HEK293 (cell line): ENCODE measurements around the gene WDR72.

Experiments
- GLIS1 ChIP-seq: fragments of 450-650 bp; formaldehyde crosslinking; IDR thresholded peaks from 2 replicates; pipeline ENCODE4 v1.5.1; 2016; ENCODE audit warnings: missing biosample characterization, missing genetic modification characterization
- REPIN1 ChIP-seq: fragments of 450-650 bp; formaldehyde crosslinking; IDR thresholded peaks from 2 replicates; pipeline ENCODE4 v1.5.1; 2017; ENCODE audit warnings: missing biosample characterization, missing genetic modification characterization, low read depth
- ZBTB21 ChIP-seq: fragments of 450-650 bp; formaldehyde crosslinking; IDR thresholded peaks from 2 replicates; pipeline ENCODE4 v1.5.1; 2017; ENCODE audit warnings: missing biosample characterization, missing genetic modification characterization
- ZFHX2 ChIP-seq: fragments of 450-650 bp; formaldehyde crosslinking; conservative IDR thresholded peaks from 2 replicates; pipeline ENCODE4 v1.5.1; 2016; ENCODE audit warnings: missing biosample characterization, missing genetic modification characterization
- ZNF274 ChIP-seq, 2 experiments: fragments of 200-500 bp in 1 of 2; fragments of 450-650 bp in 1 of 2; sonication (Bioruptor generic) in 1 of 2; formaldehyde crosslinking in 1 of 2; IDR thresholded peaks; 2 replicates each; pipeline versions ENCODE4 v1.5.1 to v1.6.1; 2014 to 2016; ENCODE audit warnings: borderline replicate concordance in 1 of 2, inconsistent platforms in 1 of 2, low read length in 1 of 2, missing biosample characterization in 1 of 2, missing genetic modification characterization in 1 of 2
- ZNF426 ChIP-seq: fragments of 450-650 bp; formaldehyde crosslinking; IDR thresholded peaks from 2 replicates; pipeline ENCODE4 v1.5.1; 2017; ENCODE audit warnings: missing biosample characterization, missing genetic modification characterization, mild to moderate bottlenecking, inconsistent platforms, moderate library complexity
- ZNF529 ChIP-seq: fragments of 450-650 bp; formaldehyde crosslinking; IDR thresholded peaks from 2 replicates; pipeline ENCODE4 v1.5.1; 2017; ENCODE audit warnings: missing genetic modification characterization, missing biosample characterization; ENCODE audit not compliant: insufficient replicate concordance
- ZNF561 ChIP-seq: fragments of 450-650 bp; IDR thresholded peaks from 2 replicates; pipeline ENCODE4 v1.5.1; 2018; ENCODE audit warnings: missing biosample characterization, missing genetic modification characterization, borderline replicate concordance
- ZNF660 ChIP-seq: fragments of 450-650 bp; IDR thresholded peaks from 2 replicates; pipeline ENCODE4 v1.5.1; 2018; ENCODE audit warnings: missing biosample characterization, mild to moderate bottlenecking, missing genetic modification characterization
- TF ChIP-seq, protein P1 (sequence below): fragments of 450-650 bp; formaldehyde crosslinking; IDR thresholded peaks from 2 replicates; pipeline ENCODE4 v1.5.1; 2016; ENCODE audit warnings: missing biosample characterization, missing genetic modification characterization

- TF ChIP-seq, protein P1, sequence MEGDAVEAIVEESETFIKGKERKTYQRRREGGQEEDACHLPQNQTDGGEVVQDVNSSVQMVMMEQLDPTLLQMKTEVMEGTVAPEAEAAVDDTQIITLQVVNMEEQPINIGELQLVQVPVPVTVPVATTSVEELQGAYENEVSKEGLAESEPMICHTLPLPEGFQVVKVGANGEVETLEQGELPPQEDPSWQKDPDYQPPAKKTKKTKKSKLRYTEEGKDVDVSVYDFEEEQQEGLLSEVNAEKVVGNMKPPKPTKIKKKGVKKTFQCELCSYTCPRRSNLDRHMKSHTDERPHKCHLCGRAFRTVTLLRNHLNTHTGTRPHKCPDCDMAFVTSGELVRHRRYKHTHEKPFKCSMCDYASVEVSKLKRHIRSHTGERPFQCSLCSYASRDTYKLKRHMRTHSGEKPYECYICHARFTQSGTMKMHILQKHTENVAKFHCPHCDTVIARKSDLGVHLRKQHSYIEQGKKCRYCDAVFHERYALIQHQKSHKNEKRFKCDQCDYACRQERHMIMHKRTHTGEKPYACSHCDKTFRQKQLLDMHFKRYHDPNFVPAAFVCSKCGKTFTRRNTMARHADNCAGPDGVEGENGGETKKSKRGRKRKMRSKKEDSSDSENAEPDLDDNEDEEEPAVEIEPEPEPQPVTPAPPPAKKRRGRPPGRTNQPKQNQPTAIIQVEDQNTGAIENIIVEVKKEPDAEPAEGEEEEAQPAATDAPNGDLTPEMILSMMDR (tag by site-specific recombination), result no peak
- TF ChIP-seq ZNF660 (tag by site-specific recombination), result no peak
- TF ChIP-seq ZNF529 (tag by site-specific recombination), result no peak
- no peak for TF ChIP-seq ZNF274 (IDR thresholded peaks at IDR 0.05; ENCODE audit: low read length)
- no peak for TF ChIP-seq ZNF274 (tag by site-specific recombination; IDR thresholded peaks at IDR 0.05; ENCODE audit: borderline replicate concordance)
- TF ChIP-seq ZFHX2 (tag by site-specific recombination), result no peak
- TF ChIP-seq ZNF561 (tag by site-specific recombination), result no peak
- TF ChIP-seq ZNF426 (tag by site-specific recombination), result no peak
- no peak for TF ChIP-seq REPIN1 (tag by site-specific recombination)
- TF ChIP-seq GLIS1 (tag by site-specific recombination), result no peak
- TF ChIP-seq ZBTB21 (tag by site-specific recombination), result no peak
Observed at GRCh38 chr15:53566912-53567311, 192.6 kb downstream of the WDR72 start.
